Activated CD4-positive, alpha-beta T cell treated with anti-CD3 and anti-CD28 coated beads, Interleukin-2, amount 50 U/mL, for 48 hours (primary cell): ENCODE data around the gene KLHL26.

Experiments
- DNase-seq, 2 experiments: peaks; one replicate each; pipeline ENCODE4 v3.0.0-alpha.2; 2020

KLHL26 gene

DNA sequence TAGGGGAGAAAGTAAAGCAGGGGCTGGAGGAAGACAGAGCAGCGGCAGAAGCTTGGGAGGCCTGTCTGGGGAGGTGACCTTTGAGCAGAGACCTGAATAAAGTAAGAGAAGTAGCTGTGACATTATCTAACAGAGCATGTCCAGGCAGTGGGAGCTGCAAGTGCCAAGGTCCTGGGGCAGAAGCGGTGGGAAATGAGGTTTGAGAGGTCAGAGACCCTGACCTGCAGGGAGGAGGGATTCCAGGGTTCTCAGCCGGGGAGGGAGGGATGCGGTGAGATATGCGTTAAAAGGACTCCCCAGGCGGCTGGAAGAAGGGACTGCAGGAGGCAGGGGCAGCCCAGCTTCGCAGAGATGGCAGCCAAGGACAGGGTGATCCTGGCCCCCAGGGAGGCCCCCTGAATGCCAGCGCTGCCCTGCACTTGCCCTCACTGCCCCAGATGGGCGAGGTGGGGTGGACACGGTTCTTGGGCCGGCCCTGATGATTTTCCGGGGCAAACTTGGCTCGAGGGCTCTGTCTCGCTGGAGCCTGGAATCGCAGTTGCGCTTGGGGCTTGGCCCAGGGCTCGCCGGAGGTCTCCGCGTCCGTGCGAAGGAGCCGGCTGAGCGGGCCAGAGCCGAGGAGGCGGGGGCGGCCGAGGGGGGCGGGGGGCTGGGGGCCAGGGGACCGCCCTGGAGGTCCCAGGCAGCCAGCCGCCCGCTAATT, 33.4 kb upstream of the KLHL26 start:
- DNase-seq: no peak

DNA sequence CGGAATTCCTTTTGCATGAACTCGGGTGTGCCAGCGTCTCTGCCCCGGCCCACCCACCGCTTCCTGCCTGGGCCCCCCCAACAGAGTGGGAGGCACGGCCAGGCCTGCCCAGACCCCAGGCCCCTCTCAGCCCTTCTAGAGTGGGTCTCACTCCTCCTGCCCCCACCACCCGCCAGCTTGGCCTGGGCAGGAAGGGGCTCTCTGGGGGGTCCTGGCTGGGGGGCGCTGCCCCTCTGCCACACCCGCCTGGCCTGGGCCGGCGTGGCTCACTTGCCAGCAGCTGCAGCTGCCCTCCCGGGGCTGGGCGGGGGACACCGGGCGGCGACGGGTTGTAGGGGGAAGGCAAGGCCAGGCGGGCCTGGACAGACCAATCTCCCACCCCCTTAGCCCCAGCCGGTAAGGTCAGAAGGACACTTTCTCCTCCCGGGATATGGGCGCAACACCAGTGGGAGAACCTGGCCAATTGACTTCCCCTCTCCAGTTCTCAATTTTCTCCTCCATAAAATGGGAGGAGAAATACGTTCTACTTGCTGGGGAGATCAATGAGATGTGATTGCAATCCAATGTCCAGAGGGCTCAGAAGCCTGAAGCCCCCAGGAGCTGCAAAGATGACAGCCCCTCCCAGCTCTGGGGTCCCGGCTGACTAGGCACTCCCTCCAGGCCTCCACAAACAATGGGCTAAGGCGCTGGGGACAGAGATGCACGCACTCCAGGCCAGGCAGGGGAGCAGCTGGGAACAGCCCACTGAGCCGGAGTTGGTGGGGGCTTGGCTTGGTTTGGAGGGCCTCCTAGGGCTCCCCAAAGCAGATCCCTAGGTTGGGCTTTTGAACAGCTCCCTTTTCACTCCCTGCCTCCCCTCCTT, 32.6 kb upstream of the KLHL26 start:
- DNase-seq: no peak

DNA sequence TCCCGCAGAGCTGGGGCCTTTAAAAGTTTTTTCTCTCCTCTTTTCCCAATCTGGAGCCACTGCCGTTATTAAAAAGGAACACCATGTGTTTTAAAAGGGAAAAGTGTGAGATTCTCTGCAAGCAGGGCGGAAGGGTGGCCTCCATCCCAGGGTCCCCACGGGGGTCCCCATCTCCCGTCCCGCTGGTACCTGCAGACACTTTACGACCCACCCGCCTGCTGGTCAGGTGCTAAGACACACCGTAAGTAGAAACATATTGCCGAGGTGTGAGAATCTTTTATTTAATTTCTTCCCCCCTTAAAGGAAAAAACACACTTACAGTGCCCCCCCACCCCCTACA, 32.0 kb upstream of the KLHL26 start:
- no peak for DNase-seq

DNA sequence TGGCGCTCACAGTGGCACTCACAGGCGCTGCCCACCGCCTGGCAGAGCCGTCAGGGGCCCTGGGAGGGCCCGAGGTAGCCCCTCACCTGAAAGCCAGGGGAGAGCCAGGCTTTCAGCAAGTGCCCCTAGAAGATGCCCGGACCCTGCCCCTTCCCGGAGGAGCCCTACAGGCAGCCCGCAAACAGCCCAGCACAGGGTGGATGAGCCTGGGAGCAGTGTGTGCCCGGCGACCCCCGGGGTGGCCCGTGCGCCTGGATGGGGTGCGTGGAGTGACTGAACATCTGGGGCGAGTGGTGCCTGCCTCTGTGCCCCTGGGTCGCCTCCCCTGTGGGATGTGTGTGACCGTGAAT, 31.7 kb upstream of the KLHL26 start:
- DNase-seq: no peak

DNA sequence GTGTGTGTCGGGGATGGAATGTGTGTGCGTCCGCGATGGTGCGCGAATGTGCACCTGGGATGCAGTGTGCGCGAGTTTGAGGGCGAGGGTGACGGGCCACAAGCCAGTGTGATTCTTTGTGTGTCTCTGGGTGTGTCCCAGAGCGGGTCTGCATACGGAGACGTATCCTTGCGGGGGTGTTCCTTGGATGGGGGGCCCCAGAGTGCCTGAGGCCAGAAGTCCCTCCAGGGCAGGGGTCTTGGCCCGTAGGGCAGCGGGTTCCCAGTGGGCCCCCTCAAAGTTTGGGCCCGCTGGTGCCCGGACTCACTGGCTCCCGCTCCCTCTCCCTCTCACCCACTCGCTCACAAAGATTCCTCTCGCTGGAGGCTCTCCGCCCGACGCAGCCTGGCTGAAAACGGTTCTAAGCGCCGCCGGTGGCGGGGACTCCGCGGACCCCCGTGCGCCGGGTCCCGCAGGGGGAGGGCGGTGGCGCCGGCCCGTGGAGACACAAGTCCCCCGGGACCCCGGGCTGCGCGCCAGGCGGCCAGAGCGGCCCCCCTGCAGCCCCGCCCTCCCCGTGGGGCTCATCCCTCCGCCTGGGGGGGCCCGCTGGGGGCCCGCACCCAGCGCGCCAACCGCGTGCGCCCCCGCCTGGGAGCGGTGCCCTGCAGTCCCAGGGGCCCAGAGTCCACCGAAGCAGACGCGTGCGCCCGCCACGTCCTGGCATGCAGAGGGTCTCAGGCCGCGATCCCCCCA, 31.1 kb upstream of the KLHL26 start:
- no peak for DNase-seq

DNA sequence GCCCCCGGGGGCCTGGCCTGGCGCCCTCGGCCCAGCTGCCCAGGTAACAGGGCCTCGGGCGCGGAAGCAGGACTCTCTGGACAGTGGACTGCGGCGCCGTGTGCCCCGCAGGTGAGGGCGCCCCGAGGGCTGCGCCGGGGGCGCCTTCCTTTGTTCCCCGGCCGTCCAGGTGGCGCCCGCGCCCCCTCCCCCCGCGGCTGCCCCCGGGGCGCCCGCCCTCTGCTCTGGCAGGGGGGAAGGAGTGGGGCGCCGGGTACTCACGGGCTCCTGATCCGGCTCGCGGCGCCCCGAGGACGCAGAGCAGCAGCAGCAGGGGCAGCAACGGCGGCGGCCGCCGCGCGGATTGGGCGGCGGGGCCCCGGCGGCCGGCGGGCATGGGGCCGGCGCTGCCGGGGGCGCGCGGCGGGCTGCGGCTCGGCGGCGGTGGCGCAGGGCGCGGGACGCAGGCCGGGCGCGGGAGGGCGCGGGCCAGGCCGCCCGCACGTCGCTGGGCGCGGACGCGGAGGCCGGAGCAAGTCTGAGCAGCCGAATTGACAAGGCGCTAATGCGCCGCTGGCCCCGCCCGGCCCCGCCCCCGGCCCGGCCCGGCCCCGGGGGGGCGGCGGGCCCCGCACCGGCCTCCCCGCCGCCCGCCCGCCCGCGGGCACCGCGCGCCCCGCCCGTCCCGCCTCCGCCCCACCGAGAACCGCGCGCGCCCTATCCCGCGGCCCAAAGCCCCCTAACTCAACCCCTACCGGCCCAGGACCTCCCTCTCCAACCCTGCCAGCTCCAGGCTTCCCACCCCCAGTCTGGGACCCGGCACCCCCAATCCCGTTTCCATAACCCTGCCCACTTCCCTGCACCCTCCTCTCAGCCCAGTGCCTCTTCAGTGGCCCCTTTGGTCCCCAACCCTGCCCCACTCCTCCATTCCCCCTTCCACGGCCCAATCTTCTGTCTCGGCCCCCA, 30.3 kb upstream of the KLHL26 start, which contains the start of gene CRLF1:
CRLF1 (minus strand) TSS at position 519 of the 945 bp plus-strand sequence; CDS start at position 376, 143 bp downstream.
- DNase-seq: no peak

DNA sequence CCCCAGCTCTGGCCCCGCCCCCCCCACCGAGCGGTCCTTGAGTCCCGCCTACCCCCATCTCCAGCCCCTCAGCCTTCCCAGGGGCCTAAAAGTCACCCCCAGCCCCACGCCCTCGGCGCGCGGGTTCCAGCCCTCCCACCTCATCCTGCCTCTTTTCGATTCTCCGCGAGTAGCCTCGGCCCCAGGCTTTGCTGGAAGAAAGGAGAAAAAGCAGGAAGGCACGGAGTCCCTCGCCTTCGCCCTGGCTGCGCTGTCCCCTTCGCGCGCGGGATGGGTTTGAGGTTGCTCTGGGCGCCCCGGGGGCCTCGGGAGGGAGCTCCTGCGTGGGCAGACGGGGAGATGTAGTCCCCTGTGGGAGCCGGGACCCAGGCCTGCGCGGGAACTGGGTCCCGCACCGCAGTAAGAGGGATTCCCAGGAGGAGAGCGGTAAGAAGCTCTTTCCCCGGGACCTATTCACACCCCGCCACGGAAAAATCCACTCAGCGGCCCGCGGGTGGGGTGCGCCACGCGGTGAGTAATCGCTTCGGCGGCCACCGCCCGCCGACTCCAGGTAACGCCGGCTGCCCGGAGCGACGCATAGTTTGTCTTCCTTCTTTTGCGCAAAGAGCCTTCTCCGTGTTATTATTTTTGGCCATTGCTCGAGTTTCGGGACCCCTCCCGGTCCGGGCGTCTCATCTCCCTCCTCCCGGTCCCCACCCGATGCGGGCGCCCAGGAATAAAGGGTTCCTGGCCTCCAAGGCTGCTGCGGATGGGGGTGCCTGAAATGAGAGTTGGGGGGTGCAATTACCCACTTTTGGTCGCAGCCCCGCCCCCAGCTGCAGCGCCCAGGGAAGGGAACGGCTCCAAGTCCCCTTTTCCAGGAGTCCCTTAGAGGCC, 29.4 kb upstream of the KLHL26 start:
- no peak for DNase-seq

DNA sequence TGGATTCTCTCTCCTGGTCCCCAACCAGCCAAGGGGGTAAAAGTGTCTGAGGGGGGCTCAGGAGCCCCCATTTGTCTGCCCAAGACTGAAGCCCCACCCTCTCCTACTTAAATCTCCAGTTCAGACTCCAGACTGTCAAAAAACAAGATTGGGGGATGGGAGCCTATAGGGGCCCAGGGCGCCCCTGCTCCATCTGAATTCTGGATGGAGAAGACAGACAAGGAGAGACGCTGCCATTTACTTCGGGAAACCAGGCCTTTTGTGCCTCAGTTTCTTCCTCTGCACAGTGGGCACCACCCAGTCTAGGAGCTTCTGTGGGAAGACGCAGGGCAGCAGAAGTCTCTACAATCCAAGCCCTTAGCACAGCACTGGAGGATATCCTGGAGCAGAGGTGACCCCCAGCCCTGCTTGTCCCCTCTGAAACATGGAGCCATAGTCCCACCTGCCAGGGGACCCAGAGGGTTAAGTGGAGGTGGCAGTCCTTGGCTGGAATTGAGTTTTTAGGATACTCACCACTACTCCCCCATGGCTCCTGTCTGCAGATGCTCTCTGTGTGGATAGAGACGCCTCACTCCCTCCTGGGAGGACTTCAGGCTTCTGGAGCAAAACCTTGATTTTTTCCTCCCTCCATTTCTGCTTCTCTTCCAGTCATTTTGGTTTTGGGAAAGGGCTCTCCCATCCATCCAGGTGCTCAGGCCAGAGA, 28.6 kb upstream of the KLHL26 start:
- no peak for DNase-seq

DNA sequence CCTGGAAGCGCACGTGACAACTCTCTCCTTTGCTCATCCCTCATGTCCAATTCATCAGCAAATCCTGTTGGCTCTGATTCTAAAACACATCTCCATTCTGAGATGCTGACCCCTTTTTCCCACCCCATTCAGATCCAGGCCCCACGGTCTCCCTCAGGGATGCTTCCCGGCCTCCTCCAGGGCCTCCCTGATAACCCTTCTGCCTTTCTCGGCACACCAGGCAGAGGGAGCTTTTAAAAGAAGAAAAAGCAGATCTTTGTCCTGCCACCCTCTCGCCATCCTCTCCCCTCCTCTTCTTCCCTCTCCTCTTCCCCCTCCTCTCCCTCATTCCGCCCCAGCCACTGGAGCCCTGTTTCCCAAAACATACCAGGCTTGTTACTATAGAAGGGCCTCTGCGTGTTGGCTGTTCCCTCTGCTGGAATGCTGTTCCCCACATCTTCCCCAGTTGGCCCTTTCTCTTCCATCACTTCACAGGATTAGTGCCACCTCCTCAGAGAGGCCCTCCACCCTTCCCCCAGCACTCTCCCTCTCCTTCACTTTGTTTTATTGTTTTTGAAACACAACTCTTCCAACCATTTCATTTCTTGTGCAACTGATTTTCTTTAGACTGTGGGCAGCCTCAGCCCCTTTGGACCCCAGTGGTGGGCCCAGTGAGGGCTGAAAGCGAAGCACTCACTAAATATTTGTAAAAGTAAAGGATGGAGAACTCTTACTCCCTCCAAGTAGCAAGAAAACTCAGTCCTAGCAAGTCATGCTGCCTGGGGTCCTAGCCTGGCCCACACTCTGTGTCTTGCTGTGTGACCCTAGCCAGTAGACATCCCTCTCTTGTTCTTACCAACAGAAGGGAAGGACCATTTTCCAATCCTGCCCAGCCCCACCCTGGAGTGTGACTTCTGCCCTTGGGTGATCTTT, 27.8 kb upstream of the KLHL26 start:
- DNase-seq: no peak

DNA sequence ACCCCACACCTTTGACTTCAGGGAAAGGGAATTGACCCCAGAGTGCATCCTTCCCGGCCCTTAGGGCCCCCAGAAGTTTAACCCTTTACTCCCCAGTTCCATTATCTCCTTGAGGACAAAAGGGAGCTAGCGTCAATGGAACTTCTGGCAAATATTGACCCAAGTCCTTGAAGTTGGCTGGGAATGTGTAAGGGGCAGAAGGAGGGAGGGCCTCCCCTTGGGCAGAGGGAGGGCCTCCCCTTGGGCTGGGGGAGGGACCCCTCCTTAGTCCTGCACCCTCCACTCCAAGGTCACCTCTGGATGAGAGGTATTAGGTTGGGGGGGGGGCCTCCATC, 27.1 kb upstream of the KLHL26 start:
- DNase-seq: no peak

DNA sequence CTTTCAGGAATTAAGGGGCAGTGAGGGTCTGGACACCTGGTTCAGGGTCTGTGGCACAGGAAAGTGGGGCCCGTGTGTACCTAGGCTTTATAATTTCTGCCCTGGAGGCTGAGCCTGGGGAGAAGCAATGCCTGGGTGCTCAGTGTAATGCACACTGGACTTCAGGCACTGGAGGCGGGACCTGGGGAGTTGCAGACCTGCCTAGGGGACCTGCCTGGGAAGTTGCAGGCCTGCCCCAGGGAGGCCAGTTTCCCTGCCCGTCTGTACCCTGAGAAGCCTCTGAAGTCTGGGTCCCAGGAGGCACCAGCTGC, 26.6 kb upstream of the KLHL26 start:
- no peak for DNase-seq

DNA sequence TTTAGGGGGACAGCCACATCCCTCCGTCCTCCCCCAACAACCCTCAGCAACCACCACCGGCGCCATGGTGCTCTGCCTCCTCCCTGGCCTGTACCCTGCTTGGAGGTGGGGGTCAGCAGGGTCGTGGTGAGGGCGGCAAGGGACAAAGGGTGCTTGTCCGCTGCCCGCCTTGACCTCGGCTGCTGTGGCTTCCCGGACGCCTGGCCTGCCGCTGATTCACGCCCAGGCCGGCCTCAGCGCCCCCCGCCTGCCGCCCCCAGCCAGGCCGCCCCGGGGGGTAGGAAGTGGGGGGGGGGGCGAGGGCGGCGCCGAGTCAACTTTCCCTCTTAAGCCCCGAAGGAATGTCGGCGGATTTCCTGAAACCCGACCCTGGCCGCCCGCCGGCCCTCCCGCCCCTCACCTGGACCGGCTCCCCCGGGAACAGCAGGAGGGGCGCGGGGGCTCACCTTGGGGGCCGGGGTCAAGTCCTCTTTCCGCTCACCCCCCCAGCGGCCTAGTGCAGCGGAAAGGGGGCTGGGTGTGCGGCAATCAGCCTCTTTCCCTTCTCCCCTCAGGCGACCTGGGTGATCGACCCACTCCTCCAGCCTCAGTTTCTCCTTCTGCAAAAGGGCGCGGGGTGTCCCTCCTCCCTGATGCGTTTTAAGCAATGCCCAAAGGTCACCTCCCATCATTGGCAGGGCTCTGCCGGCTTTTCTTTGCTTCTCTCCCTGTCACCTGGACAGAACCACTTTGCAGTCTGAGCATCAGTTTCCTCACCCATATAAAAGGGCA, 26.1 kb upstream of the KLHL26 start:
- DNase-seq: no peak

DNA sequence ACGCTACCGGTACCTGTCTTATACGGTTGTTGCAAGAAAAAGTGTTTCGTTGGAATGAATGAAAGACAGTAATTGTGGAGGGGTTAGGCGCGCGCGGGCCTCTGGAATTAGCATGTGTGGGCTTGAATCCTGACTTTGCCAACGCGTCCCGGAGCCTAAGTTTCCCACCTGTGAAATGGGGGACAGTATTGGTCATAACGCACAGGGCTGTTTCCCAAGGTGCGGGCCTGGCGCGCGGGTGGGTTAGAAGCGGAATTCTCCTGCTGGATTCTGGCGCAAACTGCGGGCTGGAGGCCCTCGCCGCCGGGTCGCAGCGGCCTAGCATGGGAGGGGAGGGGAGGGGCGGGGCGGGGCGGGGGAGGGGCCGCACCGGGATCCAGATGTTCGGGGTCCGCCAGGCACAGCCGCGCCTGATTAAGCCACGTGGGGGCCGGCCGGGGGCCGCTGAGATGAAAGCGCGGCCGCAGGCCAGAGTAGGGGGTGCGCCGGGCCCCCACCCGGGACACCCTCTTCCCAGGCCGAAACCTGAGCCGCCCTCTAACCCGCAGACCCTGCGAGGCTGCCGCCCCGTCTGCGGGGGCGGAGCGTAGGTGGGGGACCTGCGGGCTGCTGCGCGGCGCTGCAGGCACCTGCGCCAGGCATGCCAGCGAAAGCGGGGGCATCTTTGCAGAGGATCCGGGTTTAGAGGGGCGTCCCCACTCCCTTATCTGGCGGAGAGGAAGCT, 25.3 kb upstream of the KLHL26 start:
- DNase-seq: no peak

DNA sequence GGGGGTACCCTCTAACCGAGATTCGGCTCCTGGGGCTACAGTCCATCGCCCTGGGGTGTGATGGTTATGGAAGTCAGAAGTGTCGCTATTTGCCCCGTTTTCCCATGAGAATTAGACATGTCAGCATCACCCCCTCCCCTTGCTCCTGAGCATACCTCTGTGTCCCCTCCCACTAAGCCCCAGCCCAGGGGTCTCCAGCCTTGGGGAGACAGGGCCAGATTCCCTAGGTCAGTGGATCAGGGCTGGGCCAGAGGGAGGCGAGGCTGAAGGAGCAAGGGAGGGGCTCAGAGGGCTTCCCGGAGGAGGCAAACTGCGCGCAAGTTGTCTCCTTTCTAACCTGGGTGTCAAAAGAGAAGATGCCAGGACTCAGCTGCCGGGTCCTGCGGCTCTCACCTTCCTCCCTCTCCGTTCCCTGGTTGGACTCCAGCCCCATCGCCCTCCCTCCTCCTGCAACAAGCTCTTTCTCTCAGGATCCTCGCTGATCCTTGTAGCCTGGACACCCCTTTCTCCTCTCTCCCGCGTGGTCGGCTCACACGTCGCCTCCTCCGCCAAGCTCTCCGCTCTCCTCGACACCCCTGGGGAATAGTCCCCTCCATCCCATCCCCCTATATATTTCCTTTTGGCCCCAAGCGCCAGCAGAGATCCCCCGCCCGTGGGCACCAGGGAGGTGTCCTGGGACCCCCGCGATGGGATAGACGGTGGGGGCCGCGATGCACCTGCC, 24.6 kb upstream of the KLHL26 start:
- no peak for DNase-seq

DNA sequence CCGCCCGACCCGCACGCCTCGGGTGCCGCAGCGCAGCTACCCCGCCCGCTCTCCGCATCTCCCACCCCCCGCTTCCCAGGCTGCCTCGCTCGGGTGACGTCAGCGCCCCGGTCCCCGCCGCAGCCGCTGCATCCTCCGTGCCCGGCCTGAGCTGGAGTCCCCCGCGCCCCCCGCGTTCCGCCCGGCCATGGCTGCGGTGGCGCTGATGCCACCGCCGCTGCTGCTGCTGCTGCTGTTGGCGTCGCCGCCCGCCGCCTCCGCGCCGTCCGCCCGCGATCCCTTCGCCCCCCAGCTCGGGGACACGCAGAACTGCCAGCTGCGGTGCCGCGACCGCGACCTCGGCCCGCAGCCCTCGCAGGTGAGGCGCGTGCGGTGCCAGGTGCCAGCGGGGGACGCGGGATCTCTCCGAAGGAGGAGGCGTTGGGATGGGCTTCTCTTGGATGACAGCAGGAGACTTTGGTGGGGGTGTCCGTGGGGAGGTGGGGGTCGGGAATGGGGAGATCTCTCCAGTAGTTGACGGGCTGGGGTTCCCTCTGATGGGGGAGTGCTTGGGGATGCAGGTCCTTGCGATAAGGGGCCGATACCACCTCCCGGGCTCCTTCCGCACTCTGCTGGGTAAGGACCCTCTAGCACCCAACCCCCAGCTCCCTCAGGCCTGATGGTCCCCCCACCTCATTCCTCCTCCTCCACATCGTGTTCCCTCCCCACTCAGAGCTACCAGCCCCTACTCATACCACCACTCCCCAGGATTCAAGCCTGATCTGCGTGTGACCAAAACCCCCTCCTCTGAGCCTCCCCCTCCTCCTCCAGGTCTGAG, 23.8 kb upstream of the KLHL26 start, which contains the start of gene TMEM59L:
TMEM59L (plus strand) TSS at position 99 of the 817 bp plus-strand sequence; CDS start at position 188, 89 bp downstream.
- peak; percentile 33 to 47 for DNase-seq

DNA sequence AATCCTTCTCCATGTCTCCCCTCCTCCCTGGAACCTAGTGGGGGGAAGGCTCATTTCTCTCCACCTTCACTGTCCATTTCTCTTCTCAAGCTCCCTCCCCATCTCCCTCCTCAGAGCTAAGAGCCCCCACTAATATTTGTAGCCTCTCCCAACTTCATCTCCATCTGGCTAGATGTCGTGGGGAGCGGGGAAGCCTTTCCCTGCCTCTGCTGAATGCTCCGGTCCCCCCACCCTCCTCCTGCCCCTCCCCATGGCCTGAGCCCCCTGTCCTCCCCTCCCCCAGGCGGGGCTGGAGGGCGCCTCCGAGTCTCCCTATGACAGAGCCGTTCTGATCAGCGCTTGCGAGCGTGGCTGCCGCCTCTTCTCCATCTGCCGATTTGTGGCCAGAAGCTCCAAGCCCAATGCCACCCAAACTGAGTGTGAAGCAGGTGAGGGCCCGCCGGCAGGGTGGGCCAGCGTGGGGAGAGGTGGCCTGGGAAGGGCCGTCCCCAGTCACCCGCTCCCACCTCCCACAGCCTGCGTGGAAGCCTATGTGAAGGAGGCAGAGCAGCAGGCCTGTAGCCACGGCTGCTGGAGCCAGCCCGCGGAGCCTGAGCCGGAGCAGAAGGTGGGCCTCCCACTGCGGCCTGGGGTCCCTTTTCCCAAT, 23.1 kb upstream of the KLHL26 start:
- DNase-seq: no peak
